ENCODE data around the gene PALS2. TPM values are rescaled to one million over a fixed set of nuclear protein-coding genes. Genes with fewer than 3 reads are reported as not detected.

PALS2 gene
- total RNA-seq (2011; cell fraction: chromatin; rRNA removed; ENCODE audit: low replicate concordance) = 7.4 and 46.8 TPM in 2 replicates
- total RNA-seq (2011; cell fraction: nucleolus; rRNA removed) = 3.7 and 6.4 TPM in 2 replicates
- total RNA-seq (2011; cell fraction: nucleoplasm; rRNA removed) = 14.3 and 25.1 TPM in 2 replicates
- 10.6 and 10.8 TPM in 2 replicates for total RNA-seq (2014; rRNA removed)
- total RNA-seq (2014; rRNA removed; fragmentation: Illumina TruSeq; extraction: Trizol) = 23.1 and 26.9 TPM in 2 replicates
- 17.6 and 17.7 TPM in 2 replicates for total RNA-seq (2015; rRNA removed; fragmentation: Illumina TruSeq; extraction: Trizol)
- total RNA-seq (2021) = 30.4 and 35.0 TPM in 2 replicates
- polyA plus RNA-seq (2011; rRNA removed) = 14.4 and 20.2 TPM in 2 replicates
- polyA plus RNA-seq (2011; cell fraction: cytosol; rRNA removed) = 2.9 and 5.6 TPM in 2 replicates
- 5.3 and 7.9 TPM in 2 replicates for polyA plus RNA-seq (2011; cell fraction: nucleus; rRNA removed)
- polyA plus RNA-seq (2012) = 8.7 and 13.3 TPM in 2 replicates
- polyA plus RNA-seq (2014; fragmentation: Illumina TruSeq; extraction: Trizol) = 15.8 and 17.5 TPM in 2 replicates
- 1 to 10 TPM; 5.9 to 7.2 TPM for polyA plus RNA-seq (2014; fragmentation: Nextera tagmentation; extraction: Ambion mirVana)
- 11.6 and 18.9 TPM in 2 replicates for polyA plus RNA-seq (2014; rRNA removed)
- polyA minus RNA-seq (2011; rRNA and poly(A)+ RNA removed) = 53.0 and 69.7 TPM in 2 replicates
- polyA minus RNA-seq (2011; cell fraction: cytosol; rRNA and poly(A)+ RNA removed) = 19.5 and 19.7 TPM in 2 replicates
- polyA minus RNA-seq (2011; cell fraction: nucleus; rRNA and poly(A)+ RNA removed) = 9.0 and 16.4 TPM in 2 replicates
- percentile 82 among the genes with signal in this experiment for Bru-seq, nascent RNA
- BruChase-seq, experiment 1, labeled RNA remaining after a 2-hour chase = percentile 86 among the genes with signal in this experiment
- BruChase-seq, experiment 2, labeled RNA remaining after a 6-hour chase = percentile 79 among the genes with signal in this experiment
- long read RNA-seq, experiment 1, full-length matches to known transcripts = 31 of 71 reads
- long read RNA-seq, experiment 1, partial matches to known transcripts = 9 of 71 reads
- long read RNA-seq, experiment 1, other reads (novel, unspliced or antisense) = 31 of 71 reads
- long read RNA-seq, experiment 2, full-length matches to known transcripts = 3 of 17 reads
- long read RNA-seq, experiment 2, partial matches to known transcripts = 3 of 17 reads
- long read RNA-seq, experiment 2, other reads (novel, unspliced or antisense) = 11 of 17 reads
- long read RNA-seq, experiment 3, partial matches to known transcripts = 2 of 6 reads
- long read RNA-seq, experiment 3, other reads (novel, unspliced or antisense) = 4 of 6 reads

GRCh38 chr7:24572997-24573553, at the start of gene PALS2:
Gene PALS2, plus strand, starts transcription at chr7:24573452. Its CDS starts 50,216 bp downstream, at chr7:24623668.
- Histone ChIP-seq H3K4me2 (ENCODE audit: insufficient read depth, low read length) (peak within 1 kb of the TSS; percentile 83), H4K20me1 (replicated peaks; ENCODE audit: control insufficient read depth, insufficient read depth, low read length) (peaks cover 6% of the 10 kb centered on the region), H3K27ac (ENCODE audit: extremely low read depth, low read depth, low read length) (peak within 1 kb of the TSS; percentile 65), H3K9me1 (ENCODE audit: control insufficient read depth, insufficient read depth, low read length) (no peaks in the 10 kb centered on the region), H3K4me3 (peak within 1 kb of the TSS; percentile 74), H3K4me1 (replicated peaks in 1 of 2; ENCODE audit: control insufficient read depth in 2 of 2, insufficient read depth in 2 of 2, low read length in 2 of 2) (peaks cover 11 to 15% of the 10 kb centered on the region in 2 experiments; a peak in 4 of 5 replicates), H3K9me3 (replicated peaks; ENCODE audit: control insufficient read depth, insufficient read depth, low read depth, low read length) (no peaks in the 10 kb centered on the region), H2AFZ (ENCODE audit: low read depth, low read length) (peak within 1 kb of the TSS; percentile 90), H3K9ac (ENCODE audit: insufficient read depth in 1 of 2, low read depth in 2 of 2, low read length in 2 of 2) (peak within 1 kb of the TSS; percentile 72 to 93), H3K27me3 (ENCODE audit: control insufficient read depth in 2 of 2, insufficient read depth in 2 of 2, low read length in 2 of 2) (peaks cover 2 to 6% of the 10 kb centered on the region in 2 experiments; a peak in 3 of 5 replicates), H3K36me3 (ENCODE audit: control insufficient read depth, insufficient read depth, low read length) (no peaks in the 10 kb centered on the region), H3K79me2 (ENCODE audit: control insufficient read depth, insufficient read depth, low read length) (peaks cover 44% of the 10 kb centered on the region)
- FAIRE-seq = no peak
- 0% methylated on average over 24 of the region's 69 CpGs for WGBS (ENCODE audit: insufficient coverage, low coverage, missing lambda C conversion rate)
- intact Hi-C loops (cut with micrococcal nuclease) = no loop called here
- in situ Hi-C loops (cut with MboI) = no loop called here
- BruUV-seq (replicated peaks) = no TSS peak
- ChIA-PET CTCF (ENCODE audit: low intra/inter-chr PET ratio) (no interaction called here), POLR2A (interaction anchor here (0.7 kb wide), 3 partner anchors 16 to 338 kb away, joined by 3 to 4 read pairs (median 3); no protein-coding TSS in a partner anchor)
- peak; percentile 78 for ATAC-seq
- peak; percentile 82 to 87 (median 85) for DNase-seq (ENCODE audit: extremely low read depth in 1 of 4, low spot score in 3 of 4)
- peak; percentile 55 for TF ChIP-seq TBP (optimal IDR thresholded peaks at IDR 0.05; ENCODE audit: low read depth, low read length)
- peak; percentile 61 for TF ChIP-seq POLR2B (IDR thresholded peaks at IDR 0.05; ENCODE audit: low read depth, partially characterized antibody)
- TF ChIP-seq CGGBP1 (CRISPR knock-in tag; IDR thresholded peaks at IDR 0.05) = peak; percentile 53; the same call in 1 of the 2 replicates
- peak in 1 of 2 experiments; percentile 63; a peak in 1 of 4 replicates for TF ChIP-seq HDAC1 (IDR thresholded peaks at IDR 0.05)
- TF ChIP-seq NFIC (IDR thresholded peaks at IDR 0.05) = peak; percentile 26; the same call in 1 of the 2 replicates
- TF ChIP-seq SUPT5H (IDR thresholded peaks at IDR 0.05) = peak; percentile 72
- peak in 1 of 2 experiments; percentile 24; a peak in 1 of 4 replicates for TF ChIP-seq SIN3A (IDR thresholded peaks at IDR 0.05; ENCODE audit: borderline replicate concordance in 2 of 2, control insufficient read depth in 1 of 2, low read depth in 2 of 2, low read length in 2 of 2)
- TF ChIP-seq UBTF (IDR thresholded peaks at IDR 0.05; ENCODE audit: borderline replicate concordance in 1 of 2, low read depth in 2 of 2, low read length in 2 of 2) = 0 out of 4 replicates have a peak, but pooled peaks of 1 of the 2 experiments have one; percentile 1
- TF ChIP-seq MYC (IDR thresholded peaks at IDR 0.05; ENCODE audit: low read depth, low read length) = 0 out of 2 replicates have a peak, but pooled peaks have one; percentile 3
- no peak for TF ChIP-seq MYC (CRISPR knock-in tag; IDR thresholded peaks at IDR 0.05; ENCODE audit: borderline replicate concordance, low read depth)
- peak; percentile 62 for TF ChIP-seq VEZF1 (CRISPR knock-in tag; IDR thresholded peaks at IDR 0.05)
- peak; percentile 84 to 87 for TF ChIP-seq NRF1 (conservative IDR thresholded peaks at IDR 0.05 in 1 of 2, IDR thresholded peaks at IDR 0.05 in 1 of 2)
